Mesodermal cell (in vitro differentiated cells): ENCODE results near the gene RHBDL3.

Experiments
- H3K27ac ChIP-seq: 2 replicates; pipeline ENCODE4 v1.7.0; 2013; ENCODE audit warnings: mild to moderate bottlenecking, low read depth, low read length, moderate library complexity; ENCODE audit not compliant: severe bottlenecking
- H3K36me3 ChIP-seq: 2 replicates; pipeline ENCODE4 v1.7.1; 2013; ENCODE audit warnings: mild to moderate bottlenecking, low read length, moderate library complexity; ENCODE audit not compliant: control insufficient read depth, insufficient read depth
- H3K4me1 ChIP-seq: one replicate; pipeline ENCODE4 v1.7.1; 2013; ENCODE audit warnings: mild to moderate bottlenecking, low read length; ENCODE audit not compliant: insufficient read depth, control insufficient read depth, poor library complexity, severe bottlenecking
- H3K4me3 ChIP-seq: 2 replicates; pipeline ENCODE4 v1.7.0; 2013; ENCODE audit warnings: low read length, control low read depth, mild to moderate bottlenecking; ENCODE audit not compliant: insufficient read depth, poor library complexity, severe bottlenecking; ENCODE audit errors: extremely low read depth
- H3K9me3 ChIP-seq: 2 replicates; pipeline ENCODE4 v1.7.1; 2013; ENCODE audit warnings: mild to moderate bottlenecking, low read length, moderate library complexity; ENCODE audit not compliant: control insufficient read depth
- WGBS, 2 experiments: methylation state at CpG; one replicate each; pipeline ENCODE4 v1.1.5; 2013; ENCODE audit warnings: missing lambda C conversion rate in 2 of 2; ENCODE audit not compliant: insufficient coverage in 2 of 2; 5-methylcytosine and 5-hydroxymethylcytosine counted together

Gene RHBDL3

DNA sequence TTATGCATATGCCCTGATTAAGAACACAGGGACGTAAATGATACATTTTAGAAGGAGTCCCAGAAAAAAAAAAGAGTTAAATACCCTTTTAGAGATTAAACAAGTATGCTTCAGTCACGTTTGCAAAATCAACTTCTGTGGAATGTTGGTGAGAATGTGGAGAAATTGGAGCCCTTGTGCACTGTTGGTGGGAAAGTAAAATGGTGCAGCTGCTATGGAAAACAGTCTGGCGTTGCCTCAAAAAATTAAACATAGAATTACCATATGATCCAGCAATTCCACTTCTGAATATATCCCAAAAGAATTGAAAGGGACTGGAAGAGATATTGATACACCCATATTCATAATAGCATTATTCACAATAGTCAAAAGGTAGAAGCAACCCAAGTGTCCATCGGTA lies 26.5 kb downstream of the RHBDL3 start:
- no peaks in the 10 kb centered on the region for H3K4me1 ChIP-seq
- no peaks in the 10 kb centered on the region for H3K36me3 ChIP-seq
- 73 to 86% methylated on average over 1 to 2 of the region's 4 CpGs for WGBS, 2 experiments
- H3K9me3 ChIP-seq = no peaks in the 10 kb centered on the region
- H3K4me3 ChIP-seq = no peak overlapping the region
- no peak overlapping the region for H3K27ac ChIP-seq

DNA sequence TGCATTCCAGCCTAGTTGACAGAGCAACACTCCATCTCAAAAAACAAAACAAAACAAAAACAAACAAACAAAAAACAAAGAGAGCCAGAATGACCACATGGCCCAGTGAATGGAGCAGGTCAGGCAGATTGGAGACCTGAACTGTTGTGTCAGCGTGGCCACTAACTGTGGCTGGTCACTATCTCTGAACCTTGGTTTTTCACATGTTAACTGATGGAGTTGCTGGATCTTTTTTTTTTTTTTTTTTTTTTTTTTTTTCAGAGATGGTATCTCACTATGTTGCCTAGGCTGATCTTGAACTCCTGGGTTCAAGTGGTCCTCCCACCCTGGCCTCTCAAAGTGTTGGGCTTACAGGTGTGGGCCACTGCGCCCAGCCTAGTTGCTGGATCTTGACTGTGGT lies 31.8 kb downstream of the RHBDL3 start:
- Histone ChIP-seq H3K36me3 (no peaks in the 10 kb centered on the region), H3K4me1 (no peaks in the 10 kb centered on the region), H3K4me3 (no peak overlapping the region), H3K27ac (no peak overlapping the region), H3K9me3 (no peaks in the 10 kb centered on the region)
- WGBS, 2 experiments = 80 to 100% methylated on average over 2 of the region's 2 CpGs

DNA sequence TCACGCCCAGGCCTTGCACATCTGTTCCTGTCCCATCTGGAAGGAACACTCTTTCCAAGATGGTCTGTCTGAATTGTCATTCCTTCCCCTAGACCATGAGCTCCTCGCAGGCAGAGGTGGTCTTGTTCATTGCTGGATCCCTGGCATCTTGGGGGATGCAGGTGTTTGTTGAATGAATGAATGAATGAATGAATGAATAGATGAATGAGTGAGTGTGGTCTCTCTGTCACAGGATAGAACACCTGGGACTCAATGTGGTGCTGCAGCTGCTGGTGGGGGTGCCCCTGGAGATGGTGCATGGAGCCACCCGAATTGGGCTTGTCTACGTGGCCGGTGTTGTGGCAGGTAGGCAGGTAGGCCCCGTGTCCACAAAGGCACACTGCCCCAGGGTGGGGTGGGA lies 32.2 kb downstream of the RHBDL3 start:
- Histone ChIP-seq H3K27ac (no peak overlapping the region), H3K4me3 (no peak overlapping the region), H3K36me3 (no peaks in the 10 kb centered on the region), H3K9me3 (no peaks in the 10 kb centered on the region), H3K4me1 (peaks cover under 1% of the 10 kb centered on the region)
- WGBS, 2 experiments = 92 to 100% methylated on average over 2 of the region's 6 CpGs

DNA sequence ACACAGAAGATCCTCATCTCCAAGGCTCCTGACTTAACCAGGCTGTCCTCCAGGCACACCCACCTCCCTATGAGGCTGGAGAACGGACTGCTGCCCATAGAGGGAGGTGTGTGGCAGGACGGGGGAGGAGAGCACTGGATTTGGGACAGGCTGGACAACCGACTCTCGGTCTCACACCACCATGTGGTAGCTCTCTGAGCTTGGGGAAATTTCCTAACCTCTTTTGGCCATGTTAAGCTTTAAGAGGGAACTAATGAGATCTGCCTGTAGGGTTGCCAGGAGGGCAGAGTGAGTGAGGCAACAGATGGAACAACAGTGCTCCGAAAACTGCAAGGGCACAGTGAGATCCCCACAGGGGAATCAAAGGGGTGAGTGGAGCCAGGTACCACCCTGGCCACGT lies 32.7 kb downstream of the RHBDL3 start:
- no peak overlapping the region for H3K4me3 ChIP-seq
- H3K27ac ChIP-seq = no peak overlapping the region
- no peaks in the 10 kb centered on the region for H3K36me3 ChIP-seq
- 86 to 87% methylated on average over 5 to 6 of the region's 6 CpGs for WGBS, 2 experiments
- peaks cover 5% of the 10 kb centered on the region for H3K4me1 ChIP-seq
- no peaks in the 10 kb centered on the region for H3K9me3 ChIP-seq

DNA sequence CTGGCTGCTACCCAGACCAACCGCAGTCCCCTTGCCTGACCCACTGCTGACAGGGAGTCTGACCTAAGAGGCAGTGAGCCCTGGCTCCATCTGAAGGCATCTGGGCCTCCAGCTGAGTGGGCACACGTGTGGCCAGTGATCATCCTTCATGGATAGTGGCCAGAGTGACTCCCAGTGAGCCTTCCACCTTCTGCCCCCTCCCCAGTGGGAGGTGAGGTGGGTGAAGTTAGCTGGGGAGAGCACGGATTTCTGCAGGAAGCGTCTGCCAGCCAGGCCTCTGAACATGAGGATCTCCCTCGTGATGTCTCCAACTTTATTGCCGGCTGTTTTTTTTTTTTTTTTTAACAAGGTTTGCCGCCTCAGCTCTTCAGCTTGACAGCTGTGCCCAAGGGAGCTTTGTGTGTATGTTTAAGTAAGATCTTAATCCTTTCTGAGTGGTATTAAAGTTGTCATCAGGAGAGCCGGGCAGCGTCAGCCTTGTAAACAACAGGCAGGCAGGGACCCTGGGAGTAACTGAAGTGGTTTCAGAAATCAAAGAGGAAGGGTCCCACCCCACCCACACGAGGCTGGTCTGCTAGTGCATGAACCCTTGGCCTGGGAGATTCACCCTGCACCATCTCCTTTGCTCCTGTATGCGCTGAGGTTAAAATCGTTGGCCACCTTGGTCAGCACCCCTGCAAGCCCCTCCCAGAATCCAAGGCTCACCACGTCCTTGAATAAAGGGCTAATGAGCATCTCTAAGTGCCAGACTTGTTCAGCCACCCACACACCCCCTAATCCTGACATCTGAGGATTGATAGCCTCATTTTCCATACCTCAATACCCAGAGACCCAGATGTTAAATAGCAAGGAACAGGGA lies 33.3 kb downstream of the RHBDL3 start:
- WGBS, 2 experiments = 60 to 73% methylated on average over 5 to 7 of the region's 13 CpGs
- Histone ChIP-seq H3K27ac (no peak overlapping the region), H3K4me1 (peaks cover 11% of the 10 kb centered on the region), H3K9me3 (no peaks in the 10 kb centered on the region), H3K36me3 (no peaks in the 10 kb centered on the region), H3K4me3 (no peak overlapping the region)

DNA sequence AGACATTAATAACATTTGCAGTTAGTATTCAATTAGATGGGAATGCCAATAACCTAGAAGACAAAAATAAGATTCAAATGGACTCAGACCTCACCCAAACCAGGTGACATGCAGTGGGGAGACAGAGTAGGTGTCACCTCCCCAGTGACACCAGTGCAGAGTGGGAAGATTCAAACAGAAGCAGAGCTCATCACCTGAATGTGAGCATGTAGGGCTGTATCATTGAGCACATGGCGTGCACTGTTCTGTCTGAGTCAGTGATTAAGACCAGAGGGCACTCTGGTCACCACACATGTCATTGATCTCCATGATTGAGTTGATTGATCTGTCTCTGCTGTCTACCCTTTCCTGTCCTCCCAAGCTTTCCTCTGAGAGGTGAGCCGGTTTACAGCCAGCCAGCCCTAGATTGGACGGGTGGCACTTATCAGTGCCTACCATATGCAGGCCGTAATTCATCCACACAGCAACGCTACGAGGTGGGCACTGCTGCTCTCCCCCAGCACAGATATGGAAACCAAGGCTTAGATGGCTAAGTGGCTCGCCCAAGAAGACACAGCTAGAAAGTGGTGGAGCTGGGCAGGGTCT lies 34.0 kb downstream of the RHBDL3 start:
- no peak overlapping the region for H3K4me3 ChIP-seq
- no peaks in the 10 kb centered on the region for H3K36me3 ChIP-seq
- no peaks in the 10 kb centered on the region for H3K9me3 ChIP-seq
- peaks cover 18% of the 10 kb centered on the region for H3K4me1 ChIP-seq
- no peak overlapping the region for H3K27ac ChIP-seq
- WGBS, 2 experiments = 91 to 94% methylated on average over 6 to 7 of the region's 7 CpGs

DNA sequence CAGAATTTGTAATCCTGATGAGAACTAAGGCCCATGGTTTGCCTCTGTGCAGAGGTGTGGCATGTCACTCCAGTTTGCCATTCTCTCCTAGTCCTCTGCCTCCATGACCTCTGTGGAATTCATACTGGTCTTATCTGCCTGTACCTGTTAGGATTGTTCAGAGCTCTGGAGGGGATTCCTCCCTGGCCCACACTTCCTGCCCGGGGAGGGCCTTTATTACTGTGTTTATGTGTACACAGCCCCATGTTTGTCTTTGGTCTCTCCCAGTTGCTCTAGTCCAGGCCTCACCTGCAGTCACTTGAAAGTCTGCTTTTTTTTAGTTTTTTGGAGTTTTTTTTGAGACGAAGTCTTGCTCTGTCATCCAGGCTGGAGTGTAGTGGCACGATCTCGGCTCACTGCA lies 36.4 kb downstream of the RHBDL3 start:
- H3K36me3 ChIP-seq = no peaks in the 10 kb centered on the region
- no peak overlapping the region for H3K4me3 ChIP-seq
- 80 to 93% methylated on average over 4 of the region's 4 CpGs for WGBS, 2 experiments
- no peak overlapping the region for H3K27ac ChIP-seq
- H3K4me1 ChIP-seq = peaks cover 18% of the 10 kb centered on the region
- no peaks in the 10 kb centered on the region for H3K9me3 ChIP-seq

DNA sequence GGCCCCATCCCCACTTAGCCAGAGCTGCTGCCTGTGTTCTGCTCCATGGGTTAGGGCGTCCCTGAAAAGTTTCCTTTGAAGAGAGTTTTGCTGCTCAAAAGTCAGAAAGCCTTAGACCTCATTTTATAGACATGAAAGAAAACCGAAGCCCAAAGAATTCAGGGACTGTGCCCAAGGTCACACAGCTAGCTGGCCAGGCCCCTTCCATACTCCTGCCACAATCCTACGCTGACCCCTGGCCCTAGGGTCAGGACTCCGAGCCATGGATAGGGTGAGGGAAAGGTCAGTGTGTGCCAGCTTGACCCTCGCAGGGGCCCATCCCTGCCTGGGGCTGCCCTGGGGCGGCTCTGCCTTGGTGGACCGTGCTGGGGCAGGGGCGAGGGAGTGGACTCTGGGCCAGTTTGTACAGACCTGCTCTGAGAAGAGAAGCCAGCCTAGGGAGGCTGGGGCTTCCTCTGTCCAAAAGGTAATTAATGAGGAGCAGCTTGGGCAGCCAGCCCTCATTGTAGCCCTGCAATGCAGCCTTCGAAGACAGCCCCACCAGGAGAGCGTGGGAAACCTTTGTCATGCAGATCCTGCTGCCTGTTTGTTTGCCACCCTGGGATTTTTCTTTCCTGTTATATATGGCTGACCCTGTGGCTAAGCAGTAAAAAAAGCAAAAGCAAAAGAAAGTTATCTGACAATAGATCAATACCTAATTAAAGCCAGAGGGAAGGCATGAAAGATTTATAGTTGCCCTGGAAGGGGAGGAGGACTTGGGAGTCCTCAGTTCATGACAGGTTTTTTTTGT lies 37.4 kb downstream of the RHBDL3 start:
- peak overlapping the region; percentile 66 for H3K27ac ChIP-seq
- WGBS, 2 experiments = 34 to 58% methylated on average over 8 to 9 of the region's 10 CpGs
- H3K36me3 ChIP-seq = no peaks in the 10 kb centered on the region
- H3K4me3 ChIP-seq = no peak overlapping the region
- peaks cover 18% of the 10 kb centered on the region for H3K4me1 ChIP-seq
- no peaks in the 10 kb centered on the region for H3K9me3 ChIP-seq

DNA sequence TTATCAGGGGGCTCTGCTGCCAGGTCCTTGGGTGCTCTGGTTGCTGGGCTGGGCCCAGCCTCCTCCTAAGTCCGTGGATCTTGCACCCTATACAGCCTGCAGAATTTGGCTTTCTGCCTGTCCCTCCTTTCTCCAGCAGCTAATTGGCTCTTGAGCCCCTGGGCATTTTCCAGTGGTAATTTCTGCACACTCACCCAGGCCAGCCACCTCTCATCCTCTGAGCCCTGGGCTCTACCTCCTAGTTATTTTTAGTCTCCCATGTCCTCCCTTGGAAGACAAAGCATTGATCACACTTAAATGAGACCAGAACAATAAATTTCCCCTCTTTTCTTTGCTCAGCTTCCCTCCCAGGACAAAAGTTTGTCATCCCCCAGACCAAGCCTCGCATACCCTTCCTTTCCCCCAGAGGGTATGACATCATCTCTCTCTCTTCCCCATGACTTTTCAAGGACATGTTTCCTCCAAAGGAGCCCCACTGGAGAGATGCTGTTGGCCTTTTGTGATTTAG lies 38.2 kb downstream of the RHBDL3 start:
- peaks cover 18% of the 10 kb centered on the region for H3K4me1 ChIP-seq
- H3K4me3 ChIP-seq = no peak overlapping the region
- H3K27ac ChIP-seq = peak overlapping the region; percentile 66
- WGBS, 2 experiments = 39 to 43% methylated on average over 2 of the region's 2 CpGs
- no peaks in the 10 kb centered on the region for H3K36me3 ChIP-seq
- H3K9me3 ChIP-seq = no peaks in the 10 kb centered on the region

DNA sequence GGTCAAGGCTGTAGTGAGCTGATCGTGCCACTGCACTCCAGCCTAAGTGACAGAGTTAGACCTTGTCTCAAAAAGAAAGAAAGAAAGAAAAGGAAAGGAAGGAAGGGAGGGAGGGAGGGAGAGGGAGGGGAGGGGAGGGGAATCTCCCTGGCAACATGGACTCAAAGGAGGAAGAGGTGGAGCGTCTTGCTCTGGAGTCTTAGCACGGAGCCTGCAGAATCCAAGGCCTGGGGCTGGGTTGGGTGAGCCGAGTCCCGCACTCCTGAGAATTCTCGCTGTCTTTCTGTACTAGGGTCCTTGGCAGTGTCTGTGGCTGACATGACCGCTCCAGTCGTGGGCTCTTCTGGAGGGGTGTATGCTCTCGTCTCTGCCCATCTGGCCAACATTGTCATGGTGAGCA lies 39.4 kb downstream of the RHBDL3 start:
- peaks cover 18% of the 10 kb centered on the region for H3K4me1 ChIP-seq
- H3K4me3 ChIP-seq = no peak overlapping the region
- no peaks in the 10 kb centered on the region for H3K9me3 ChIP-seq
- H3K27ac ChIP-seq = no peak overlapping the region
- 64 to 79% methylated on average over 8 to 9 of the region's 9 CpGs for WGBS, 2 experiments
- H3K36me3 ChIP-seq = no peaks in the 10 kb centered on the region
